LNCaP clone FGC (cell line): ENCODE measurements around the gene LRRIQ3.
"Not testable (repeated sequence)": the region's sequence is repeated elsewhere in the genome, so short reads cannot be mapped to it uniquely, and the experiment has no call there.

Source experiments
- DNase-seq: peaks from one replicate; pipeline ENCODE4 v3.0.0-alpha.2; 2011; ENCODE audit warnings: low read depth
- H3K4me3 ChIP-seq: 2 replicates; pipeline ENCODE4 v1.5.1; 2011; ENCODE audit warnings: mild to moderate bottlenecking, low read depth, low read length, control low read depth
- TF ChIP-seq, protein P1 (sequence below): IDR thresholded peaks from 2 replicates; pipeline ENCODE4 v1.5.1; 2012; ENCODE audit warnings: mild to moderate bottlenecking; ENCODE audit not compliant: control insufficient read depth, insufficient read depth; ENCODE audit errors: extremely low read depth

Gene LRRIQ3

DNA sequence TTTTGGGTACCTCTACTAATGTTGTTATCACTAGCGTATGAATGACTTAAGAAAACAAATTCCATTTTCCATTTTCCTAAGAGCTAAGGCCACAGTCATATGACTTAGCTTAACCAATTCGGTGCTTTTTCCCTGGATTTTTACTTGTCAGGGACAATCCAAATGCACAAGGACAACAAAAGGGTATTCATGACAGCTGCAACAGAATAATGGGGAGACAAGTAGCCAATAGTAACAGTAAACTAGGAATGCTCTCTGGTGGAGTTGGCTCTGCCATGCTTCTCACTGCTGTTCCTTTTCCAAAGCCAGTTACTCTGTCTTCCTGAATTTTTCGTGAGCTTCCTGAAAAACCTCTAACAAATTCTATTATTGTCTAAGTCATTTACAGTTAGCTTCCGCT lies 52.9 kb downstream of the LRRIQ3 start:
- TF ChIP-seq, protein P1, sequence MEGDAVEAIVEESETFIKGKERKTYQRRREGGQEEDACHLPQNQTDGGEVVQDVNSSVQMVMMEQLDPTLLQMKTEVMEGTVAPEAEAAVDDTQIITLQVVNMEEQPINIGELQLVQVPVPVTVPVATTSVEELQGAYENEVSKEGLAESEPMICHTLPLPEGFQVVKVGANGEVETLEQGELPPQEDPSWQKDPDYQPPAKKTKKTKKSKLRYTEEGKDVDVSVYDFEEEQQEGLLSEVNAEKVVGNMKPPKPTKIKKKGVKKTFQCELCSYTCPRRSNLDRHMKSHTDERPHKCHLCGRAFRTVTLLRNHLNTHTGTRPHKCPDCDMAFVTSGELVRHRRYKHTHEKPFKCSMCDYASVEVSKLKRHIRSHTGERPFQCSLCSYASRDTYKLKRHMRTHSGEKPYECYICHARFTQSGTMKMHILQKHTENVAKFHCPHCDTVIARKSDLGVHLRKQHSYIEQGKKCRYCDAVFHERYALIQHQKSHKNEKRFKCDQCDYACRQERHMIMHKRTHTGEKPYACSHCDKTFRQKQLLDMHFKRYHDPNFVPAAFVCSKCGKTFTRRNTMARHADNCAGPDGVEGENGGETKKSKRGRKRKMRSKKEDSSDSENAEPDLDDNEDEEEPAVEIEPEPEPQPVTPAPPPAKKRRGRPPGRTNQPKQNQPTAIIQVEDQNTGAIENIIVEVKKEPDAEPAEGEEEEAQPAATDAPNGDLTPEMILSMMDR, result no peak
- no peak overlapping the region for H3K4me3 ChIP-seq
- no peak for DNase-seq

DNA sequence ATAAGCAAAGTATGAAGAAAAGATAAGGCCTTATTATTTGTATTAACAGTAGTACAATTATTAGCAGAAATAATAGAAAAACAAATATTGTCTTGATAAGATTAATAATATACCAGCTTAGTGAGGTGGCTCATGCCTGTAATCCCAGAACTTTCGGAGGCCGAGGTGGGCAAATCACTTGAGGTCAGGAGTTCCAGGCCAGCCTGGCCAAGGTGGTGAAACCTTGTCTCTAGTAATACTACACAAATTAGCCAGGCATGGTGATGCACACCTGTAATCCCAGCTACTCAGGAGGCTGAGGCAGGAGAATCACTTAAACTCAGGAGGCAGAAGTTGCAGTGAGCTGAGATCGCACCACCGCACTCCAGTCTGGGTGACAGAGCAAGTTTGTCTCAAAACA lies 80.6 kb downstream of the LRRIQ3 start:
- DNase-seq, H3K4me3 ChIP-seq: not testable (repeated sequence)

DNA sequence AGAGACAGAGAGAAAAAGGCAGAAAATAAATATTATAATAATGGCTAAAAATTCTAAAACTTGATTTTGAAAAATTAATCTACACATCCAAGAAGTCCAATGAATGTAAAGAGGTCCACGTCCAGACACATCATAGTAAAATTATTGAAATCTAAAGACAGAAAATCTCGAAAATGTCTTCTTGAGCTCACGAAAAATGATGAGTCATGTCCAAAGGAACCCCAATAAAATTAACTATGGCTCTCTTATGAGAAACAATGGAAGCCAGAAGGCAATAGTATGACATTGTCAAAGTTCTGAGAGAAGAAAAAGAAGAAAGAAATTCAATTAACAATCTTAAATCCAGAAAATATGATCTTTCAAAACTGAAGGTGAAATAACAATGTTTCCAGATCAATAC lies 84.6 kb downstream of the LRRIQ3 start:
- H3K4me3 ChIP-seq, result no peak overlapping the region
- TF ChIP-seq, protein P1, result no peak
- DNase-seq, result no peak

DNA sequence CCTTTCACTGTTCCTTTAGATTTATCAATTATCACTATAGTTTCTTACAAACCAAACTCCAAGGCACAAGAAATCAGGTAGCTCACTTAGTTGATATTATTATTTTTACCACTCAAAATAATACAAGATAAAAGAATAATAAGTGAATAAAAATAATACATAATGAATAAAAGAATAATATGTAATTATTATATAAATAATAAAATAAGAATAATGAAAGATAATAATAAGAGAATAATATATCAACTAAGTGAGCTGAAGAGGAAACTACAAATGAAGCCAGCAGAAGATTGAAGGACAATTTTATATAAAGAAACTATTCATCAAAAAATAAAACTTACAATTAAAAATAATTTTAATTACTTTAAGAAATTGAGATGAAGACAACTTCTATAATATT lies 90.6 kb downstream of the LRRIQ3 start:
- DNase-seq, result no peak
- TF ChIP-seq, protein P1, result no peak
- no peak overlapping the region for H3K4me3 ChIP-seq

DNA sequence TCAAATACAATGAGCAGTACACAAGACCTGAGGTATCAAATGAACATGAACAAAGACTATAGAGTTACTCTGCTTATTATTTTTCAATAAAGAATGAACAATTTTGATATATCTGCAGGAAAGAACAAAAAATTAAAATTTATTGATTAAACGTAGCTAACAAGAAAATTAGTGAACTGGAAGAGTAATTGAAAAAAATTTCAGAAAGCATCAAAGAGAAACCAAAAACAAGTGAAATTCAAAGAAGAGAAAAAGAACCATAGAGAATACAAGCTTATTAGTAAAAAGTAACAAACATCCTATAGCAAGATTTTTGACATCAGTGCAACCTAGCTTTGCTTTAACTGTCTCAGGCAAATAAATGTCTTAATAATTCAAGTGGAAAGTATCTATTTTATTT lies 106.6 kb downstream of the LRRIQ3 start:
- H3K4me3 ChIP-seq, result no peak overlapping the region
- DNase-seq, result no peak
- TF ChIP-seq, protein P1, result no peak

DNA sequence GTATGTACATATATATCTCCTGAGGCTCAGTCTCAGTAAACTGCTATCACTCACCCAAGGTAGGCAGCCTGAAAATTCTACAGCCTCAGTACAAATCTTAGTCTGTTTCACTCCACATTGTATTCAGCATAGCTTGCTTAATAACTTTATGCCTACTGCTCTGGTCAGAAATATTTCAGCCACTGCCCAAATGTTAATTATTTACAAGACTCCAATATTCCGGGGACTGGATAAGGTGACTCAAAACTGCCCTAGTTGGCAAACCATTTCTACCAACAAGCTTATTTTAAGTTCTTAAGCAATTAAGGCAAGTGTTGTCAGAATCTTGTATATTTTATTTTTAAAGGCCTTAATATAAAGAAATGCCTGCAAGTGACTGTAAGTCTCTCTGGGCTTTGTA lies 114.8 kb downstream of the LRRIQ3 start:
- no peak for DNase-seq
- TF ChIP-seq, protein P1, result no peak

DNA sequence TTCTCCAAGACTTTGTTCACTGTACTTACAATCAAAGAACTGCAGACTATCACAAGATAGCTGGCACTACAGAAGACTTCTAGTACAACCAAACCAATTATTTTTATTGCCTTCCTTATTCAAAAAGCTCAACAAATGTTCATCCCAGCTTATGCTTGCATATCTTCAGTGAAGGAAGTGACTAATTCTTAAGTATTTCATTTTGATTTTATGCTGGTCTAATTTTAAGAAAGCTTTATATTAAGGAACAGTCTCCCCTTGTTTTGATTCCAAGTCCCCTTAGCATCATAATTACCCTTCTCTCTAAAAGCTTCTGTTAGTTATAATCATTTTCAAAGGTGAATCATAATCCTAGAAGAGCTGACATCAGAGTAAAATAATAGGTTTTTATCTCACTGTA lies 132.9 kb downstream of the LRRIQ3 start:
- TF ChIP-seq, protein P1, result no peak
- no peak overlapping the region for H3K4me3 ChIP-seq
- no peak for DNase-seq

More for the DNA sequence above, 114.8 kb downstream of the LRRIQ3 start:
- H3K4me3 ChIP-seq, result no peak overlapping the region
